Endothelial cell (in vitro differentiated cells): ENCODE data around the gene PLA2G4E. TPM values are rescaled to one million over a fixed set of nuclear protein-coding genes. Genes with fewer than 3 reads are reported as not detected.

Experiments used
- DNase-seq: peaks from one replicate; pipeline ENCODE4 v3.0.0; 2021; ENCODE audit warnings: low spot score
- H3K27ac Mint-ChIP-seq: one replicate; pipeline ENCODE4 v1.8.0; 2021; ENCODE audit warnings: mixed read lengths, inconsistent platforms; ENCODE audit not compliant: unreplicated experiment
- H3K27me3 Mint-ChIP-seq: one replicate; pipeline ENCODE4 v1.8.0; 2021; ENCODE audit warnings: mild to moderate bottlenecking, moderate library complexity, mixed read lengths, inconsistent platforms; ENCODE audit not compliant: unreplicated experiment
- H3K36me3 Mint-ChIP-seq: one replicate; pipeline ENCODE4 v1.8.0; 2021; ENCODE audit warnings: mild to moderate bottlenecking, low read depth, mixed read lengths, inconsistent platforms; ENCODE audit not compliant: unreplicated experiment
- H3K4me1 Mint-ChIP-seq: one replicate; pipeline ENCODE4 v1.8.0; 2021; ENCODE audit warnings: mild to moderate bottlenecking, mixed read lengths, inconsistent platforms; ENCODE audit not compliant: unreplicated experiment
- H3K4me3 Mint-ChIP-seq: one replicate; pipeline ENCODE4 v1.8.0; 2021; ENCODE audit warnings: mild to moderate bottlenecking, mixed read lengths, inconsistent platforms; ENCODE audit not compliant: unreplicated experiment
- H3K9me3 Mint-ChIP-seq: one replicate; pipeline ENCODE4 v1.8.0; 2021; ENCODE audit warnings: mixed read lengths, inconsistent platforms; ENCODE audit not compliant: unreplicated experiment
- total RNA-seq: library from RNA; stranded (reverse); fragmentation: NEBNext Ultra II Directional; extraction: Animal tissue kit (Norgen Biotek cat#: 25700); gene quantifications from one replicate; pipeline ENCODE4 v1.2.1, GENCODE V29; 2021; ENCODE audit not compliant: unreplicated experiment
- TF ChIP-seq, protein P1 (sequence below): fragments of 200-600 bp; sonication (generic); IDR thresholded peaks from one replicate; pipeline ENCODE4 v1.5.0; 2021; ENCODE audit warnings: antibody characterized with exemption; ENCODE audit not compliant: unreplicated experiment

Gene PLA2G4E
- total RNA-seq, 1 donor from 2014 or later = not detected

- TF ChIP-seq, protein P1, sequence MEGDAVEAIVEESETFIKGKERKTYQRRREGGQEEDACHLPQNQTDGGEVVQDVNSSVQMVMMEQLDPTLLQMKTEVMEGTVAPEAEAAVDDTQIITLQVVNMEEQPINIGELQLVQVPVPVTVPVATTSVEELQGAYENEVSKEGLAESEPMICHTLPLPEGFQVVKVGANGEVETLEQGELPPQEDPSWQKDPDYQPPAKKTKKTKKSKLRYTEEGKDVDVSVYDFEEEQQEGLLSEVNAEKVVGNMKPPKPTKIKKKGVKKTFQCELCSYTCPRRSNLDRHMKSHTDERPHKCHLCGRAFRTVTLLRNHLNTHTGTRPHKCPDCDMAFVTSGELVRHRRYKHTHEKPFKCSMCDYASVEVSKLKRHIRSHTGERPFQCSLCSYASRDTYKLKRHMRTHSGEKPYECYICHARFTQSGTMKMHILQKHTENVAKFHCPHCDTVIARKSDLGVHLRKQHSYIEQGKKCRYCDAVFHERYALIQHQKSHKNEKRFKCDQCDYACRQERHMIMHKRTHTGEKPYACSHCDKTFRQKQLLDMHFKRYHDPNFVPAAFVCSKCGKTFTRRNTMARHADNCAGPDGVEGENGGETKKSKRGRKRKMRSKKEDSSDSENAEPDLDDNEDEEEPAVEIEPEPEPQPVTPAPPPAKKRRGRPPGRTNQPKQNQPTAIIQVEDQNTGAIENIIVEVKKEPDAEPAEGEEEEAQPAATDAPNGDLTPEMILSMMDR = peak; percentile 89
- no peaks in the 10 kb centered on the region for H3K36me3 Mint-ChIP-seq
- H3K9me3 Mint-ChIP-seq = no peaks in the 10 kb centered on the region
- no peaks in the 10 kb centered on the region for H3K4me1 Mint-ChIP-seq
- H3K27ac Mint-ChIP-seq = no peak overlapping the region
- DNase-seq = peak; percentile 99
- H3K27me3 Mint-ChIP-seq = peaks cover 9% of the 10 kb centered on the region
- H3K4me3 Mint-ChIP-seq = no peak overlapping the region
These were observed 31.1 kb downstream of the PLA2G4E start for GRCh38 chr15:41989573-41990242.

GRCh38 chr15:41988896-41989572 lies 31.8 kb downstream of the PLA2G4E start:
- TF ChIP-seq, protein P1 = no peak
- no peaks in the 10 kb centered on the region for H3K9me3 Mint-ChIP-seq
- no peaks in the 10 kb centered on the region for H3K36me3 Mint-ChIP-seq
- peak overlapping the region; percentile 31 for H3K4me3 Mint-ChIP-seq
- no peak overlapping the region for H3K27ac Mint-ChIP-seq
- DNase-seq = no peak
- H3K4me1 Mint-ChIP-seq = no peaks in the 10 kb centered on the region
- peaks cover 10% of the 10 kb centered on the region for H3K27me3 Mint-ChIP-seq

DNA sequence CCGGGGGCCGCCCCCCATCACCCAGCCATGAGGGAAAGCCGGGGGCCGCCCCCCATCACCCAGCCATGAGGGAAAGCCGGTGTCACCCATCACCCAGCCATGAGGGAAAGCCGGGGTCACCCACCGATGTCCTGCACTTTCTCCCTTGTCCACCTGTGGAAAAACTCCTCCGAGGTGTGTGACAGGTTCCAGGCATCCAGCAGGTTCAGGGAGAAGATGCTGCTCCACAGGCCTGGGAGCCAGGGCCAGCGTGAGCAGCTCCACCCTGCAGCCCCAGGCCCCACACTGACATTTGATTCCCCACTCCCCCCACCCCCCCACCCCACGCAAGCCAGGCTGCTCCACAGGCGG lies 32.9 kb downstream of the PLA2G4E start:
- no peaks in the 10 kb centered on the region for H3K9me3 Mint-ChIP-seq

GRCh38 chr15:41987246-41987924 lies 33.5 kb downstream of the PLA2G4E start:
- peak overlapping the region; percentile 58 for H3K4me3 Mint-ChIP-seq
- peaks cover under 1% of the 10 kb centered on the region for H3K4me1 Mint-ChIP-seq
- TF ChIP-seq, protein P1 = no peak
- H3K9me3 Mint-ChIP-seq = no peaks in the 10 kb centered on the region
- peaks cover 10% of the 10 kb centered on the region for H3K27me3 Mint-ChIP-seq
- no peaks in the 10 kb centered on the region for H3K36me3 Mint-ChIP-seq
- no peak for DNase-seq
- no peak overlapping the region for H3K27ac Mint-ChIP-seq

More for the DNA sequence above, 32.9 kb downstream of the PLA2G4E start:
- H3K27me3 Mint-ChIP-seq = peaks cover 10% of the 10 kb centered on the region
- no peak for DNase-seq
- H3K36me3 Mint-ChIP-seq = no peaks in the 10 kb centered on the region
- TF ChIP-seq, protein P1 = no peak
- H3K4me3 Mint-ChIP-seq = no peak overlapping the region
- no peak overlapping the region for H3K27ac Mint-ChIP-seq
- no peaks in the 10 kb centered on the region for H3K4me1 Mint-ChIP-seq
